ENCODE results near the gene BLMH.

GRCh38 chr17:30304778-30305177 is 13.0 kb upstream of the BLMH start:
- TF ChIP-seq EZH2 (IDR thresholded peaks at IDR 0.05) (no peak), CTCF (IDR thresholded peaks at IDR 0.05) (no peak), EZH2phosphoT487 (IDR thresholded peaks at IDR 0.05) (no peak)
